ENCODE data around the gene TREX2. TPM values are rescaled to one million over a fixed set of nuclear protein-coding genes. Genes with fewer than 3 reads are reported as not detected.

TREX2 gene
- total RNA-seq, 4 donors from 2014 or later, result 1.1 to 3.1 (median 3.0) TPM; not detected in 1

DNA sequence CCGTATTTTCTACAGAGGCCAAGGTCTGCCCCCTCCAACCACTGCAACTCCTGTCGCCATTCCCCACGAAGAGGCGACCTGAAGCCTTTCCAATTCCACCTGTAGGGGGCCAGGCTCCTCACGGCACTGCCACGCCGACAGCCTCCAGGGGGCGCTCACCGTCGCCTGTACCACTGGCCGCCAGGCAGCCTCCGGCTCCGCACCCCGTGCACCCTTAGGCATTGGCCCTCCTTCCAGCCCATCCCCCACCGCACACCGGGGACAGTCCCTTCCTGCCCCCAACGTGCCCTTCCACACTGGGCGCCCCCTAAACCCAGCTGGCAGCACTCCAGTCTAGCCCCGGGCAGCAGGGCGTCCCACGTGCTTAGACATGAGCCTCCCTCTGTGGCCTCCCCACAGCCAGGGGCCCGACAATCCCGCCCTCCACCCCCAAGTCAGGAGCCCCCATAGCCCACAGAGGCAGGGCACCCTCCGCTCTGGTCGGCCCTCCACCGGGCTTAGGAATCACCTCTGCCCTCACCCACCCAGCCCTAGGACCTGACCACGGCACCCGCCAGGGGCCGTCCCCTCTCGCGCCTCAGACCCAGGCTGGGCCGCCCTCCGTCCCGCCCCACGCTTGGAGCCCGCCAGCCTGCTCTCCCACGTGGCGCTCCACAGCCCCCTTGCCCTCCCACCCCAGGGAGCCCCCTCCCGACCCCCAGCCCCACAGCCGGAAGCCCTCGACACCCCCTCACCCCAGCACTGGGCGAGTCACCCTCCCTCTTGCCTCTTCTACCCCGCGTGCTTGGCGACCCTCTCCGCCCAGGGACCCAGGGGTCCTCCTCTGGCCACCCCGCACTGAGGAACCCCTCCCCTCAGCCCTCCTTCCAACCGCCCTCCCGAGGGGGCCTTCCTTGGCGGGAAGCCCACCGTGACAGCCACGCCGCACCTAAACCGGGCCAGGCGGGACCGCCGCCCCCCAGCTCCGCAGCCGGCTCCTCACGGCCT, 45.4 kb downstream of the TREX2 start:
- TF ChIP-seq, protein P1, sequence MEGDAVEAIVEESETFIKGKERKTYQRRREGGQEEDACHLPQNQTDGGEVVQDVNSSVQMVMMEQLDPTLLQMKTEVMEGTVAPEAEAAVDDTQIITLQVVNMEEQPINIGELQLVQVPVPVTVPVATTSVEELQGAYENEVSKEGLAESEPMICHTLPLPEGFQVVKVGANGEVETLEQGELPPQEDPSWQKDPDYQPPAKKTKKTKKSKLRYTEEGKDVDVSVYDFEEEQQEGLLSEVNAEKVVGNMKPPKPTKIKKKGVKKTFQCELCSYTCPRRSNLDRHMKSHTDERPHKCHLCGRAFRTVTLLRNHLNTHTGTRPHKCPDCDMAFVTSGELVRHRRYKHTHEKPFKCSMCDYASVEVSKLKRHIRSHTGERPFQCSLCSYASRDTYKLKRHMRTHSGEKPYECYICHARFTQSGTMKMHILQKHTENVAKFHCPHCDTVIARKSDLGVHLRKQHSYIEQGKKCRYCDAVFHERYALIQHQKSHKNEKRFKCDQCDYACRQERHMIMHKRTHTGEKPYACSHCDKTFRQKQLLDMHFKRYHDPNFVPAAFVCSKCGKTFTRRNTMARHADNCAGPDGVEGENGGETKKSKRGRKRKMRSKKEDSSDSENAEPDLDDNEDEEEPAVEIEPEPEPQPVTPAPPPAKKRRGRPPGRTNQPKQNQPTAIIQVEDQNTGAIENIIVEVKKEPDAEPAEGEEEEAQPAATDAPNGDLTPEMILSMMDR (IDR thresholded peaks at IDR 0.05), result peak in 5 of 6 experiments; percentile 44 to 64 (median 52)
- no peak for TF ChIP-seq POLR2A (IDR thresholded peaks at IDR 0.05)
- H3K9me3 ChIP-seq, result no peaks in the 10 kb centered on the region
- H3K4me1 ChIP-seq, result no peaks in the 10 kb centered on the region
- H3K4me3 ChIP-seq, result no peak overlapping the region
- no peaks in the 10 kb centered on the region for H3K27me3 ChIP-seq
- H3K36me3 ChIP-seq, result no peaks in the 10 kb centered on the region
- no peak overlapping the region for H3K27ac ChIP-seq
- DNase-seq, result peak in 2 of 3 donors; percentile 20 to 66

DNA sequence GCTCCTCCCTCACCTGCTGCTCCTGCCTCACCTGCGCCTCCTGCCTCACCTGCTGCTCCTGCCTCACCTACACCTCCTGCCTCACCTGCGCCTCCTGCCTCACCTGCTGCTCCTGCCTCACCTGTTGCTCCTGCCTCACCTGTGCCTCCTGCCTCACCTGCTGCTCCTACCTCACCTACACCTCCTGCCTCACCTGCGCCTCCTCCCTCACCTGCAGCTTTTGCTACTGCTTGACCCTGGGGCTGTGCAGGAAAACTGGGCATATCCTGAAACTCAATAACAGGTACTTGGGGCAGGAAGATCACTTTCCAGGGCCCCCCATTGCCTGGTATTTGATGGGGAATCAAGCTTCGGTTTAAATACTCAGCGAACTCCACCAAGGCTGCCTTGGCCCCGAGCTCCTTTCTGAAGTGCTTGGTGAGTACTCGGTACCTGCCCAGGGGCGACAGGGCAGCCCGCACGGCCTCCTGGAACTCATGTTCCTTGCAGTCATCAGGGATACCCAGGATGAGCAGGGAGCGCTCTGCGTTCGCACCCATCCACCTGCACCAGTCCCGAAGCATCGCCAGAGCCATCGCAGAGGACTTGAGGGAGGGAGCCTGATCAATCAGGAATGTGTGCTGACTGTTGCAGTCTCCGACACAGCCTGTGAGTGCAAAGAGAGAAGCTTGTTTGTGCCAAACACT, 47.4 kb downstream of the TREX2 start:
- no peak overlapping the region for H3K4me3 ChIP-seq
- H3K36me3 ChIP-seq, result no peaks in the 10 kb centered on the region
- no peaks in the 10 kb centered on the region for H3K9me3 ChIP-seq
- DNase-seq, result no peak
- no peak overlapping the region for H3K27ac ChIP-seq
- TF ChIP-seq POLR2A (IDR thresholded peaks at IDR 0.05), result no peak
- TF ChIP-seq, protein P1 (IDR thresholded peaks at IDR 0.05), result no peak
- H3K4me1 ChIP-seq, result no peaks in the 10 kb centered on the region
- no peaks in the 10 kb centered on the region for H3K27me3 ChIP-seq

DNA sequence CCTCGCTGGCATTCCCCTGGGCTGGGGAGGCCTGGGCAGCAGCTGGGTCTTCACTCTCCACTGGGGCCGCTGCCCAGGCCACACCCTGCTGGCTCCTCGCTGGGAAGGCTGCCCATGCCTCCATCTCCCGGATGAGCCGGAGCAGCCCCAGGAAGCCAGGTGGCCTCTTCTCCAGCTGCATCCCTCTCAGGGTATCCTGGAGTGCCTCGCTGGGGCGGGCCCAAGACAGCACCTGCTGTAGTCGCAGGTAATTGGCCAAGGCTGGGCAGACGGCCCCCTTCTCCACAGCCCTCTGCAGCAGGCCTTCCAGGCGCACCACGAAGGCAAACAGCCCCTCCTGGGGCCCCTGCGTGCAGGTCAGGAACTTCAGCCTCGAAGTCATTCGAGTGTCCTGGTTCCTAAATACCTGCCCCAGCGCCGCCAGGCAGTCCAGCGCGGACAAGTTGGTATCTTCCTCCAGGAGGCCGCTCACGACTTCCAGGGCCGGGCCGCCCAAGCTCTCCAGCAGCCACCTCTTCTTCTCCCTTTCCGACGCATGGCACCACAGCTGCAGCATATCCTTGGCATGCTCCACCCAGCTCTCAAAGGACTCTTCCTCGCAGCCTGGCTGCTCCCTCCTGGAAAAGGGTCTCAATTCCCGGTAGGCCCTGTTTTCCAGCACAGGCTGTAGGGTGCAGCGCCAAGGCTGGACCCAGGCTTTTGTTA, 48.4 kb downstream of the TREX2 start:
- no peaks in the 10 kb centered on the region for H3K4me1 ChIP-seq
- no peak overlapping the region for H3K27ac ChIP-seq
- no peak for DNase-seq
- no peak for TF ChIP-seq POLR2A (IDR thresholded peaks at IDR 0.05)
- TF ChIP-seq, protein P1 (IDR thresholded peaks at IDR 0.05), result no peak
- no peaks in the 10 kb centered on the region for H3K27me3 ChIP-seq
- H3K9me3 ChIP-seq, result no peaks in the 10 kb centered on the region
- no peak overlapping the region for H3K4me3 ChIP-seq
- H3K36me3 ChIP-seq, result no peaks in the 10 kb centered on the region

DNA sequence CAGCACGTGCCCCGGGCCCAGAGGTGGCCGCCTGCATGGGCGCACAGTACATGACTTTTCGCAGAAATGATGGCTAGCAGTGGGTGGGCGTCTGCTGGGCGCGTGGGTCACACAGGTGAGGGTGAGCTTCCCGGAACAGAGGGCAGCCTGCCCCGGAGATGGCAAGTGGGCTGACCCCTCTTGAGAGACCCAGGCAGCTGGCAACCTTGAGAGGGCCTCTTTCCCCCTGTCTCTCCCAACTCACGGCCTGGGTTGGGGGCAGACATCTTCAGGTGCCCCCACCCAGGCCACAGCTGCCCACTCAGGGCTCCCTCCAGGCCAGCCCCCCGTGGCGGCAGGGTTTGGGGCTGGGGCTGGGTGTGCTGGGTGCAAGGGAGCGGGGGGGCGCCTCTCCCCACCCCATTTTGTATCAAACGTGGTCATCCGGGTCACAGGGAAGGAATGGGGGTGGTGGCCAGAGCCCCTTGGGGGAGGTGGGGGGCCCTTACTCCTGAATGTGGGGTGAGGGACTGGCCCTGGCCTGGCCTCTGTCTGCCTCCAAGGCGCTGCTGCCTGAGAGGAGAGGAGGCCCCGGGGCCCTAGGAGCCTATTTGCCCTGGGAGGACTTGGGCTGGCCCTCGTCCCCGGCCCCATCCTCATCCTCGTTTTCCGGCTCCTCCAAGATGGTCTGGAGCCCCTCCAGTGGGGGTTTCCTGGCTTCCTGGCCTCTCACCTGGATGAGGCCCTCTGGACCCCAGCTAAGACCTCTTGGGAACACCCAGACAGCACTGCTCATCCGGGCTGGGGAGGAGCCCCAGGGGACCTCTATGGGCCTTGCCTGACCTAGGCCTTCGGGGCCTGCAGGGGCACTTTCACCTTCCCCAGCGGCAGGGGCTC, 49.3 kb downstream of the TREX2 start:
- Histone ChIP-seq H3K27me3 (no peaks in the 10 kb centered on the region), H3K9me3 (no peaks in the 10 kb centered on the region), H3K4me3 (no peak overlapping the region), H3K4me1 (no peaks in the 10 kb centered on the region), H3K27ac (no peak overlapping the region), H3K36me3 (no peaks in the 10 kb centered on the region)
- TF ChIP-seq POLR2A (IDR thresholded peaks at IDR 0.05), result no peak
- TF ChIP-seq, protein P1 (IDR thresholded peaks at IDR 0.05), result no peak
- DNase-seq, result no peak

Measured in Peyer's patch (tissue), 4 donors.